Subcutaneous adipose tissue (tissue), 4 donors: ENCODE results near the gene TMEM163. TPM values are rescaled to one million over a fixed set of nuclear protein-coding genes. Genes with fewer than 3 reads are reported as not detected.

Experiments
- CTCF ChIP-seq: fragments of 450-650 bp; IDR thresholded peaks from one replicate; pipeline ENCODE4 v1.5.1; 2016; ENCODE audit warnings: low read depth, mild to moderate bottlenecking, control low read depth, antibody characterized with exemption, moderate library complexity
- total RNA-seq, 4 donors: library from RNA; depleted of rRNA; stranded (reverse); fragments of >200 nt; gene quantifications; one replicate each; pipeline ENCODE4 v1.1.0, GENCODE V29; 2016

TMEM163 gene
- total RNA-seq, 4 donors from 2014 or later = 0.16 to 3.2 TPM; not detected in 2

DNA sequence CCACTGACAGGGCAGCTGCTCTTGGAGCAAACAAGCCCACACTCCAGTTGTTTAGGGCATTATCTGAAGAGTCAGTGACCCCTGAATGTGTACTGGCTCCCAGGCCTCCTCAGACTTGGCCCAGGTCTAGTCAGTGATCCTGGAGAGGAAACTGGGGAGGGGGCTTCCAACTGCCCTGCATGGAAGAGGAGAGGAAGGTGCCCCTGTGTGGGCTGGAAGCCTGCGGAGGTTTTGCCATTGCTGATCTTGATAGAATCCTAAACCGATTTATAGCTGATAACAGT lies 267.5 kb downstream of the TMEM163 start:
- TF ChIP-seq CTCF = no peak

GRCh38 chr2:134449751-134450513 lies 268.9 kb downstream of the TMEM163 start:
- TF ChIP-seq CTCF = no peak

- no peak for TF ChIP-seq CTCF
These were observed 269.6 kb downstream of the TMEM163 start for GRCh38 chr2:134449157-134449556.

GRCh38 chr2:134448650-134449049 lies 270.1 kb downstream of the TMEM163 start:
- TF ChIP-seq CTCF = no peak

GRCh38 chr2:134447669-134448068 lies 271.1 kb downstream of the TMEM163 start:
- TF ChIP-seq CTCF = no peak

GRCh38 chr2:134446383-134447017 lies 272.3 kb downstream of the TMEM163 start:
- no peak for TF ChIP-seq CTCF

DNA sequence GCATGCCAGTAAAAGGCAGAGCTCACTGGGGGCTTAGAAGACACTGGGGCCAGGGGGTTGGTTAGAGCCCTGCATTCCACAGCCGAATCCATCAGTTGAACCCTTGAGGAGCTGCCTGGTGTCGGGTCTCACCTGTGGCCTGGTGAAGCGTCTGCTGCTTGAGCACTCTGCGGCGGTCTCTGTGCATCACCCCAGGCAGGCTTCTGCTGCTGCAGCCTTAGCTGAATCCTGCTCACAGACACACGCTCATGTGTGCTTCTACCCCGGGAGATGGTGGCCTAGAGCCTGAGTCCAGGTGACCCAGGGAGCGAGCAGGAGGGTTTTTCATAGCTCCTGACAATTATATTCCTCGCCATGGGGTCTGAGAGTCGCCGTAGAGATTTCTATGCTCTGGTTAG lies 272.8 kb downstream of the TMEM163 start:
- no peak for TF ChIP-seq CTCF
